Measurements from ENCODE around the gene B3GNT9. TPM values are rescaled to one million over a fixed set of nuclear protein-coding genes. Genes with fewer than 3 reads are reported as not detected.

B3GNT9 gene
- total and polyA plus RNA-seq, 2 of the 8 experiments (the other 6 are each of a cell fraction or from before 2014, with no cell fraction given): 3.5 to 9.0 TPM

DNA sequence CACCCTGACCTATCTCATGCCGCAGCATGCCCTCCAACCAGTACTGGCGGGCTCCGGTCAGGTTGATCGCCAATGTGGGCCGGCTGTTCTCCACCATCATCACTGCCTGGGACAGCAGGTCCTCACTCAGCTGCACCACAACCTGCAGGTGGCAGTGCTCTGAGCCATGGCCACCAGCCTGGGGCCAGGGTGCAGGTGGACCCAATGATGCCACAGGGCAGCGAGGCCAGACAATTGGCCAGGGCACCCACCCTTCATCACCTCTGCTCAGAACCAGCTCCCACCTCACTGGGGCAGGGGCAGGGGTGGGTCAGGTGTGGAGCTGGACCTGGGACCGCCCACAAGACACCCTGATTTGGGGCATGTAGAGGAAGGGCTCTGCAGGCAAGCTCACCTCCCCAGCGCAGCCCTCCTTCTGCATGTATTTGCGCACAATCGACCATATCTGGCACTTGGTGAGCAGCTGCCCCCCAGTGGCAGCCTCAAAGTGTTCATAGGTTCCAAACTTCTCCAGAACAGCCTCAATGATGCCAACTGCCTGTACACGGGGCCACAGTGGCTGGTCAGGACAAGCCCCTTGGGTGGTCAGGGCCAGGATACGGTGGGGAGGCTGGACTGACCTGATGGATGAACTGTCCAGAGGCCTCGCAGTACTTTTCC lies 28.8 kb upstream of the B3GNT9 start (continued):
- TF ChIP-seq JUND (IDR thresholded peaks at IDR 0.05; ENCODE audit: low read length): no peak
- no peak for TF ChIP-seq SIN3A (conservative IDR thresholded peaks at IDR 0.05 in 1 of 2, IDR thresholded peaks at IDR 0.05 in 1 of 2; ENCODE audit: low read depth in 1 of 2, low read length in 2 of 2)
- TF ChIP-seq FOSL1 (IDR thresholded peaks at IDR 0.05; ENCODE audit: insufficient read depth, low read depth, low read length): no peak
- TF ChIP-seq TAF7 (optimal IDR thresholded peaks at IDR 0.05; ENCODE audit: borderline replicate concordance, low read depth, low read length): no peak
- TF ChIP-seq KDM1A (IDR thresholded peaks at IDR 0.05; ENCODE audit: borderline replicate concordance, low read length): no peak
- TF ChIP-seq, protein P1, sequence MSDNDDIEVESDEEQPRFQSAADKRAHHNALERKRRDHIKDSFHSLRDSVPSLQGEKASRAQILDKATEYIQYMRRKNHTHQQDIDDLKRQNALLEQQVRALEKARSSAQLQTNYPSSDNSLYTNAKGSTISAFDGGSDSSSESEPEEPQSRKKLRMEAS (IDR thresholded peaks at IDR 0.05): 0 out of 2 replicates have a peak, but pooled peaks have one; percentile 15
- TF ChIP-seq MAFK (IDR thresholded peaks at IDR 0.05; ENCODE audit: low read depth, low read length): no peak
- no peak for TF ChIP-seq TBP (IDR thresholded peaks at IDR 0.05; ENCODE audit: low read depth, low read length)
